ENCODE data around the gene PLCB1.

Gene PLCB1

GRCh38 chr20:8144282-8145245, 12.5 kb downstream of the PLCB1 start:
- no peak for TF ChIP-seq GATA2 (IDR thresholded peaks at IDR 0.05; ENCODE audit: low read depth, low read length)
- no peak for TF ChIP-seq GATA3 (IDR thresholded peaks at IDR 0.05; ENCODE audit: low read depth, low read length)

- TF ChIP-seq GATA2 (IDR thresholded peaks at IDR 0.05; ENCODE audit: low read depth, low read length) = no peak
- no peak for TF ChIP-seq GATA3 (IDR thresholded peaks at IDR 0.05; ENCODE audit: low read depth, low read length)
Measured at GRCh38 chr20:8145246-8146168, 13.4 kb downstream of the PLCB1 start.

GRCh38 chr20:8147476-8147875, 15.4 kb downstream of the PLCB1 start:
- TF ChIP-seq GATA3 (IDR thresholded peaks at IDR 0.05; ENCODE audit: low read depth, low read length) (no peak), GATA2 (IDR thresholded peaks at IDR 0.05; ENCODE audit: low read depth, low read length) (no peak)

GRCh38 chr20:8148501-8148900, 16.4 kb downstream of the PLCB1 start:
- TF ChIP-seq GATA2 (IDR thresholded peaks at IDR 0.05; ENCODE audit: low read depth, low read length) (no peak), GATA3 (IDR thresholded peaks at IDR 0.05; ENCODE audit: low read depth, low read length) (no peak)

GRCh38 chr20:8150591-8150990, 18.5 kb downstream of the PLCB1 start:
- TF ChIP-seq GATA2 (IDR thresholded peaks at IDR 0.05; ENCODE audit: low read depth, low read length) = no peak
- no peak for TF ChIP-seq GATA3 (IDR thresholded peaks at IDR 0.05; ENCODE audit: low read depth, low read length)

- TF ChIP-seq GATA2 (IDR thresholded peaks at IDR 0.05; ENCODE audit: low read depth, low read length) = no peak
- no peak for TF ChIP-seq GATA3 (IDR thresholded peaks at IDR 0.05; ENCODE audit: low read depth, low read length)
Measured at GRCh38 chr20:8151372-8151771, 19.3 kb downstream of the PLCB1 start.

- no peak for TF ChIP-seq GATA2 (IDR thresholded peaks at IDR 0.05; ENCODE audit: low read depth, low read length)
- TF ChIP-seq GATA3 (IDR thresholded peaks at IDR 0.05; ENCODE audit: low read depth, low read length) = no peak
Measured at GRCh38 chr20:8152183-8152582, 20.1 kb downstream of the PLCB1 start.

- no peak for TF ChIP-seq GATA2 (IDR thresholded peaks at IDR 0.05; ENCODE audit: low read depth, low read length)
Measured at GRCh38 chr20:8152847-8153246, 20.8 kb downstream of the PLCB1 start.

- TF ChIP-seq GATA2 (IDR thresholded peaks at IDR 0.05; ENCODE audit: low read depth, low read length) (no peak), GATA3 (IDR thresholded peaks at IDR 0.05; ENCODE audit: low read depth, low read length) (no peak)
Measured at GRCh38 chr20:8153281-8153908, 21.3 kb downstream of the PLCB1 start.

GRCh38 chr20:8154638-8155037, 22.6 kb downstream of the PLCB1 start:
- no peak for TF ChIP-seq GATA3 (IDR thresholded peaks at IDR 0.05; ENCODE audit: low read depth, low read length)
- no peak for TF ChIP-seq GATA2 (IDR thresholded peaks at IDR 0.05; ENCODE audit: low read depth, low read length)

- TF ChIP-seq GATA2 (IDR thresholded peaks at IDR 0.05; ENCODE audit: low read depth, low read length) = no peak
- TF ChIP-seq GATA3 (IDR thresholded peaks at IDR 0.05; ENCODE audit: low read depth, low read length) = no peak
Measured at GRCh38 chr20:8155229-8155628, 23.2 kb downstream of the PLCB1 start.

- TF ChIP-seq GATA3 (IDR thresholded peaks at IDR 0.05; ENCODE audit: low read depth, low read length) = no peak
- TF ChIP-seq GATA2 (IDR thresholded peaks at IDR 0.05; ENCODE audit: low read depth, low read length) = no peak
Measured at GRCh38 chr20:8155812-8156211, 23.7 kb downstream of the PLCB1 start.

- TF ChIP-seq GATA2 (IDR thresholded peaks at IDR 0.05; ENCODE audit: low read depth, low read length) (no peak), GATA3 (IDR thresholded peaks at IDR 0.05; ENCODE audit: low read depth, low read length) (no peak)
Measured at GRCh38 chr20:8156235-8157079, 24.4 kb downstream of the PLCB1 start.
